Stimulated activated CD8-positive, alpha-beta memory T cell treated with anti-CD3 and anti-CD28 coated beads, Interleukin-2, amount 100 ng/mL, for 48 hours (primary cell): Measurements from ENCODE around the gene ASIC1.

Experiments used
- DNase-seq, 2 donors: peaks; one replicate each; pipeline ENCODE4 v3.0.0-alpha.2; 2020; ENCODE audit warnings: low read depth in 2 of 2

ASIC1 gene

DNA sequence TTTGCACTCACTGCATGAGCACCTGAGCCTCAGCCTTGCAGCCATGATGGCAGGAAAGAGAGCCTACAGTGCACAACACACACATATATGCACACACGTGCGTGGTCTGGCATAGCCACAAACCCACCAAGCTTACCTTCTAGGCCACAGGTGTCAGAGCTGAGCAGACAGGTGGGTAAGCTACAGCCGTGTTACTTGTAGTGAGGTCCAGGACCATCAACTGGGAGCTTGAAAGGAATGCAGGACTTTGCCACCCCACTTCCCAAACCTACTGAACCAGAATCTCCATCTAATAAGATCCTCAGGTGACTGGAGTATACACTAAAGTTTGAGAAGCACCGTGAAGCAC is 2.7 kb downstream of the ASIC1 start:
- no peak for DNase-seq

DNA sequence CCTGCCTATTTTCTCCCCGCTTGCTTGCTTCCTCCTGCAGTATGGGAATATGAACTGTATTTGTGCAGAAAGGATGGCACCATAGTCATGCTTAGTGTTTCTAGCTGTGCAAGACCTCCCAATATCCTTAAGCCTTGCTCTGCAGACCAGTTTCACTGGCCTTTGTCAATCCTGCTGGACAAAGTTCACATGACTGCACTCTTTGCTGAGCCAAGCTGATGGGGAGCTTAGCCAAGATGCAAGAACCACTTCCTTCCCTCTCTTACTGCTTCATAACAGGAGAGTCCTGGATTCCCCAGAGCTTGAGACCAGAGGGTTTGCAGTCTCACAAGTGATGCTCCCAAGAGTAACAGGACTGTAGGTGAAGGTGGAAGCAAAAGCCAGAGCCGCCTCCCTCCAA is 3.8 kb downstream of the ASIC1 start:
- DNase-seq: no peak

DNA sequence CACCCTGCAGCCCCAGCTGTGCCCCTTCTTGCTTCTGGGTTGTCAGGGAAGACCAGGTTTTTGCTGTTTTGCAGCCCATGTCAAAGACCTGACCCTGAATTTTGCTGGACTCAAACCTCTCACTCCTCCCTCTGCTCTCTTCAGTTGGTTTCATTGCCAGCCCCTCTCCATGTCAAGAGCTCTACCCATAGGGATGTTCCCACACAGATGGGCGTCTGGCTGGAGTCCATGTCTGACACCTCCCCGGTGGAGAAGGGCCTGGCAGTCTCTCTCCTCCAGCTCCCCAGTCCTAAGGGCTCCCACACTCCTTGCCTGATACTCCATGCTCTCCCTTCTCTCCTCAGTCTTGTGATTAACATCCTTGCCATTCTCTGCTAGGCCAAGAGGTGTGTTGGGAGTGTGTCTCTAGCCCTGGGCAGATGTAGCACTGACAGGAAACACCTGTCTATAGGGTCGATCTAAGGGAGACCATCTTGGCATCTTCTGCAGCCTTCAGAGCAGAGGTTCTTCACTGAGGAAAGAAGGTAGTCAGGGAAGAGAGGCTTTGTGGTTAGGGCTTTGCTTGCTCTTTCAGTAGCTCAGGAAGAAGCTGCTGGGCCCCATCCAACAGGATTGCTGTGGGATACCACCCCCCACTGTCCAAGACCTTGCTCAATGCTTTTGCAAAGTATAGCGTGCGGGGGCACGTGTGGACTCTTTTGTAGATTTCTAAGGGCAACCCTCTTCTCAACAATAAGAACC is 4.7 kb downstream of the ASIC1 start:
- DNase-seq: no peak

DNA sequence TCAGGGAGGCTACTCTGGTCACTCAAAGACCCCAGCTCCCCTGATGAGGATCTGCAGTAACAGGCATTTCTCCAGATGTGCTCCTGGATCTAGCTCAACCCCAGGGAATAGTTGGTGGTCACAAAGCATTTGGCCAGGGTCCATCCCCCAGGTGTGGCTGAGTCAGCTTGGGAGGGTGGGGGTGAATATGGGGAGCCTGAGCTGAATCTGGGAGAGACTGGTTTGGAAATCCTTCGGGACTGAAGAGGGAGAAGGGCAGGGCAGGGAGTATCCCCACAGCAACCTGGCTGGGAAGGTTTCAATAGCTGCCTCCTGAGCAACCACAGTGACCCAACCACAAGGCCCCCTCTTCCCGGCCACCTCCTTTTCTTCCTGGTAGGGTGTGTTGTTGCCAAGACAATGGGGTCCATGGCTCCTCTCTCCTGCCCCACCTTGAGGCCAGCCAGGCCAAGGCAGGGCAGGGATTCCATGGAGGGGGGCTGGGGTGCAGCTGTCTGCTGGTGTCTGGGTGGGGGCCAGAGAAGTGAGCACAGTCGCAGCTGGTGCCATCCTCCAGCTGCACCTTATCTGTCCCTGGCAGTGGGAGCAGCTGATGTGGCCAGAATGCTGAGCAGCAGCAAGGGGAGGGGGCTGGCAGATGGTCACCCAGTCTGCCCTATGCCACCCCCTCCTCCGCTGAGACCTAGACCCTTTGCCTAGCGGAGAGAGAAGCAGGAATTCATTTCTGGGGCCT is 5.5 kb downstream of the ASIC1 start:
- DNase-seq: no peak

DNA sequence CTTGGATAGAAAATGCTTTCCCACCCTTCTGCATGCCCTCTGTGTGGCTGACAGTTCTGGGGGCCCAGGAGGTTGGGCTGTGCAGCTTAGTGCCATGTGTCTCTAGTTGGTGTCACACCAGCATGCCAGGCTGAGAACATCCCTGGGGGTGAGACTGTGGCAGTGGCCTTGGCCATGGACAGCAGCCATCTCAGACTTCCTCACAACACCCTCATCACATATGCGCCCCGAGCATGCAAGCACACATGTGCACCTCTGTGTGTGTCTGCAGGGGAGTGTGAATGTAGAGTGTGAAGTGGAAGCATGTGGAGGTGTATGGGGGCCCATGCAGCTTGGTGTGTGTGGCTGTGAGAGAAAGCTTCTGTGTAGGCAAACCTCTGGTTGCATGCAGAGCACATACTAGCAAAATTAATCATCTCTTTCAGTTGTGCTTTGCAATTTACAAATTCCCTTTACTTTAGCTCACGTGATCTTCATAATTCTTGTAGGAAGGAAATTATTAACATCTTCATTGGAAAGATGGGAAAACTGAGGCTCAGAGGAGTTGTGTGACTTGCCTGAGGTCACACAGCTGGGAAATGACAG is 8.4 kb downstream of the ASIC1 start:
- no peak for DNase-seq

DNA sequence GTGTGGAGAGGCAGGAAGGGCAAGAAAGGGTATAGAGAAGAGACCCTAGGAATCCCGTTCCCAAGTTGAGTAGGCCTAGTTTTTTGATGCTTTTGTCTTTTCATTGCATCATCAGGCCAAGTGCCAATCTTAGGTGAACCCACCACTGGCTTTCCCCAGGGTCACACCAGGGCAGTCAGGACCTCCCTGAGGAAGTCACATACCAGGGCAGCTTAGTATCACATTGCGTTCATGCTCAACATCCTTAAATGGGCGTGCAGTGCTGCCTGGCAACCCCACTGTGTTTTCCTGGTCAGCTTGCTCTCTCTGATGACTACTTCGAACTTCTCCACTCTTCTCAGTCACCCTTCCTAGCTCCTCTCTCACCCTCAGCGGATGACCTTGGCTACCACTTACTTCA is 9.0 kb downstream of the ASIC1 start:
- no peak for DNase-seq

DNA sequence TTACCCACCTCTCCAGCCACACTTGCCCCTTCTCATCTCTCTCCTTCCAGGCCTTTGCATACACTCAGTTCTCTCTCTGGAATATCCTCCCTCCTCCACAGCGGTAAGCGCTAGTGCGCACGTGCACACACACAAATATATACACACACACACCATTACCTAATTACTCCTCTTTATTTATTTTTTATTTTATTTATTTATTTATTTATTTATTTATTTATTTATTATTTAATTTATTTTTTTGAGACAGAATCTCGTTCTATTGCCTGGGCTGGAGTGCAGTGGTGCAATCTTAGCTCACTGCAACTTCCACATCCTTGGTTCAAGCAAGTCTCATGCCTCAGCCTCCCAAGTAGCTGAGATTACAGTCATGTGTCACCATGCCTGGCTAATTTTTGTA is 11.7 kb downstream of the ASIC1 start:
- no peak for DNase-seq

DNA sequence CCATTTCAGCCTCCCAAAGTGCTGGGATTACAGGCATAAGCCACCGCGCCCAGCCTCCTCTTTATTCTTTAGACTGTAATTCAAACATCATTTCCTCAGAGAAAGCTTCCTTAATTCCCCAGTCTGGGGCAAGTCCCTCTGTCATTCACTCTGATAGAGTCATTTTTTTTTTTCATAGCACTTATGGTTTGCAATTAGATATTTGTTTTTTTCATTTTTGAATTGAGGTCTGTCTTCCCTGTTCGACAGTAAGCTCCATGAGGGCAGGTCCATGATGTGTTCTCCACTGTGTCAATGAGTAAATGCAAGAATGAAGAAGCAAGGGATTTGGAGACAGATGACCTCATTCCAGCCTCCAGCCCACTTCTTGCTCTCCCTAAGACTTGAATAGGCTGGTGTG is 12.1 kb downstream of the ASIC1 start:
- DNase-seq: no peak

DNA sequence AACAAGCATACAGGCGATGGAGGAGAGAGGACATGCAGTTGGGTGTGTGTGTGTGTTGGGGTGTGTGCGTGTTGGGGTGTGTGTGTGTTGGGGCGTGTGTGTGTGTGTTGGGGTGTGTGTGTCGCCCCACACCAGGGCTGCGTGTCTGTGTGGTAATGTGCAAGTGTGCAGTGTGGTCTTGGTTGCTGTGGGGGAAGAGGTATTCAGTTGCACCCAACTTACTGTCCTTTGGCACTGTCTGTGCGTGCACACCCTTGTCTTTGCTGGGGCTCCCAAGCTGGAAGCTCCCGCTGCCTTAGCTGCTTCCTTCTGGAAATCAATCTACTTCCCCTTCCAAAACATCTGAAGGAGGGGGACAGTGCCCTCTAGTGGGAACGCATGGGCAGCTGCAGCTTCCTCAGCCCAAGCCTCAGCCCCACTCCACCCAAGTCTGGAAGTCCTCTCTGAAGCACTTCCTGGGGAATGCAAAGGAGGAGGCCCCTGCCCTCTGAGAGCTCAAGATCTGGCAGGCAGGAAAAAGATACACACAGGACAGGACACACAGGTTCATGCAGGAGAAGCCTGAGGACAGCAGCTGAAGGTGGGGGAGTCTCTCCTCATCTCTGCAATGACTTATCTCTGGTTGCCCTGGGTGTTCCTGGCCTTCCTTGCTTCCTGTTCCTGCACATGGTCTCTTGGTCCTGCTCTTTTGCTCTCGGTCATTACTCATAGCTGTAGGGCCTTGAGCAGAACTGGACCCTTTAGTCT is 13.1 kb downstream of the ASIC1 start:
- peak in 1 of 2 donors; percentile 46 for DNase-seq

DNA sequence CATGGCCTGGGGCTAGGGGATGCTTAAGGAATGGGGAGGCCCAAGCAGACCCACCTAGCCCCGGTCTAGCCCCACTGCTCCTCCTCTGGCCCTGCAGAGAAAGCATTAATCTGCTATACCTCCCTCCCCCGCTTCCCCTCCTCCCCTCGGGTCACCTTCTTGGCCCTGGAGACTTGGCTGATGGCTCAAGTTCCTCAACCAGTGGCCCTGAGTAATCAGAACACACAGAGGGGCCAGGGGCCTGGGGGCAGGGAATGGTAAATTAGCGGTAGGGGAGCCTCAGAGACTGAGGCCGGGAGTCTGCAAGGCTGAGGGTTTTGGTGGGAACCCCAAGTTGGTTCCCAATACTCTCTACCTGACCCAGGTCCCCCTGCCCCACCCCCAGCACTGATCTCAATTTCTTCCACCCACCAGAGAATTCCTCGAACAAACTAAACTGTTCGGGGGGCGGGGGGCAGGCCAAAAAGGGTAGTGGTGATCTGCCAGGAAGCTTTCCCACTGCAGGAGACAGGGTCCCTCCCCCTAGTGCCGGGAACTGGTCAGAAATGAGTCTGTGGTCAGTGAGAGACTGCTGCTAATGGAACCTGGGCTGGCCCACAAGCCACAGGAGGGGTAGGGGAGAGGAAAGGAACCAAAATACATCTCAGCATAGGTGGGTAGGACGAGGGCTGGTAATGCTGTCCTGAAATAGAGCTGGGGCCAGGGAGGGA is 15.0 kb downstream of the ASIC1 start:
- DNase-seq: no peak

DNA sequence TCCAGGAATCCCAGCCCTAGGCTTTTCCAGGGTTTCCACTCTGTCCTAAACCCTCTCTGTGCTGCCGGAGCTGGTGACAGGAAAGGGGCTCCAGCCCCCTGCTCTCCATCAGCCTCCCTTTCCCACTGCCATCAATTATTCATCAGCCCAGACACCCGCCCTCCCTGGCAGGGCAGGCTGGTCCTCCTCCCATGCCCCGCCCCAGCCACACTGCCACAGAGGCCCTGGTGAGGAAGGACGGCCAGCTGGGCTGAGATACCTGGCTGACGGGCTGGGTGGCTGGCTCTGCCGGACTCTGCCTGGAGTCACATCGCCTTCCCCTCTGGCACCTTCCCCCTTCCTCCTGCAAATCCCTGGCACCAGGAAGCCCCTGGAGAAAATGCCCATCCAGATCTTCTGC is 15.8 kb downstream of the ASIC1 start:
- DNase-seq: no peak

DNA sequence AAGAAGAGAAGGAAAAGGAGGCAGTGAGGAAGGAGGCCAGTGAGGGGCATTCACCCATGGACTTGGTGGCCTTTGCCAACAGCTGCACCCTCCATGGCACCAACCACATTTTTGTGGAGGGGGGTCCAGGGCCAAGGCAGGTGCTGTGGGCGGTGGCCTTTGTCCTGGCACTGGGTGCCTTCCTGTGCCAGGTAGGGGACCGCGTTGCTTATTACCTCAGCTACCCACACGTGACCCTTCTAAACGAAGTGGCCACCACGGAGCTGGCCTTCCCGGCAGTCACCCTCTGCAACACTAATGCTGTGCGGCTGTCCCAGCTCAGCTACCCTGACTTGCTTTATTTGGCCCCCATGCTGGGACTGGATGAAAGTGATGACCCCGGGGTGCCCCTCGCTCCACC is 16.3 kb downstream of the ASIC1 start:
- DNase-seq: no peak

DNA sequence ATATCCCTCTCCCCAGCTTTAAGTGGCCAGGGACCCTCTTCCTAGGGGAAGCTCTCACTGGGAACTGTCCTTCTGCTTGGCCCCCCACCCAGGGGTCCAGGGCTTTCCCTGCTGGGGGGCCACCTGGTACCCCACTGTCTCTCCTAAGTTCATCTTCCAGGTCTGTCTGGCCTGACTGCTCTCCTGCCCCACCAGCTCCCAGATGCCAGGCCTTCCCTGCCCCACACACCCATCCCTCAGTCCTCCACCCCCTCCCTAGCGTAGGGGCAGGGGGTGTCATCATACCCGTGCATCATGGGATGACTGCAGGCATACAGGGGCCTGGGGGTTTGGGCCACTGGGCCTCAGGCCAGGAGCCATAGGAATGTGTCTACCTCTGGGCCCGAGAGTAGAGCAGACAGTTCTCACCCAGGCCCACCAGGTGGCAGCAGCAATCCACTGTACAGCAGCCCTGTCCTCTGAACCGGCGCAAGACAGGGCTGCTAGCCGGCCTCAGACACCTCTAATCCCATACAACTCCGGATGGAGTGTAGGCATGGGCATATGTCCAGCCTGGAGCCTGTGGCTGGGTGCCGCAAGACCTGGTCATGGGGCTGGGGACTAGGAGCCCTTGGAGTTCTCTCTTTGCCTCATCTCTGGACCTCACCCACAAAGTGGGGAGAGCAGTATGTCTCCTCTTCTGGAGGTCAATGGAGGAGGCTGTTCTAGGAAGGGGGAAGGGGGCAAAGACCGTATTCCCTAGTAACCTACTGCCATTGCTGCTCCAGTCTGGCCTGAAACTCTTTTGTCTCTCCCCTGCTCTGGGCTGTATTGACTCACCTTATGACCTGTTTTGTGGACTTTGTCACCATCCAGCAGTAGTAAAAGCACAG is 17.8 kb downstream of the ASIC1 start:
- peak; percentile 67 to 73 for DNase-seq

DNA sequence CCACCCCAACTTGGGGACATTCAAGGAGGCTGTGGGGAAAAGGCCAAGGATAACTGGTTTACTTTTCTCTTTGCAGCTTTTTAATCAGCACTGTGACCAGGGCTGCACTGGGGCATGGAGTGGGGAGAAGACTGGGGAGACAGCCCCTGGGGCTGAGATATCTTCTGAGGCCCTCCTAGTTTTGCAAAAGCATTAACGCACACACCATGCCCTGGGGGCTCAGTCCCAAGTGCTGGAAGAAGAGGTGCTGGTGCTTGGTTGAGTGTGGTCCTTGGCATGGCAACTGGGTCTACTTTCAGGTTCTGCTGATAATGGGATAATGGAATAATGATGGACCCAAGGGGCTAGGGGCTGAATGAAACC is 18.4 kb downstream of the ASIC1 start:
- DNase-seq: no peak

DNA sequence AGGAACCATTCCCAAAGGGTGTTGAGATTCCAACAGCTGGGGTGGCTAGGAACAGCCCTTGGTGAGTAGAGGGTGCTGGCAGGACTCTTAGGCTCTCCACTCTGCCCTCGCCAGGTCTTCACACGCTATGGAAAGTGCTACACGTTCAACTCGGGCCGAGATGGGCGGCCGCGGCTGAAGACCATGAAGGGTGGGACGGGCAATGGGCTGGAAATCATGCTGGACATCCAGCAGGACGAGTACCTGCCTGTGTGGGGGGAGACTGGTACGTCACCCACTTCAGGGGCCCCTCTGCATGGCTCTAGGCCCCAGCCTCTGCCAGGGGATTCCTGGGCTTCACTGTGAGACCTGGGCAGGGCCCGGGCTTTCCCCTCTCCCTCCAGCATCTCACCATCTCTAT is 19.7 kb downstream of the ASIC1 start:
- no peak for DNase-seq

DNA sequence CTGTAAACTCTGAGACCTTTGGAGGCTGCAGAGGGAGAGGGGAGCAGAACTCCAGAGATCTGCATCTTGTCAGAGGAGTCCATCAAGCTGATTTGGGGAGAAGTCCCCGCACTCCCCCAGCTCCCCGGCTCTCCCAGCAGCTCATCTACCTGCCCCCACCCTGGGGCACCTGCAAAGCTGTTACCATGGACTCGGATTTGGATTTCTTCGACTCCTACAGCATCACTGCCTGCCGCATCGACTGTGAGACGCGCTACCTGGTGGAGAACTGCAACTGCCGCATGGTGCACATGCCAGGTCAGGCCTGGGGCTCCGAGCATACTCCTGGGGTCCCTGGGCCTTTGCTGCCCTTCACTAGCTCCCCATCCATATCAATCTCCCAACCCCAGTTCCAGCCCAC is 20.9 kb downstream of the ASIC1 start:
- no peak for DNase-seq

DNA sequence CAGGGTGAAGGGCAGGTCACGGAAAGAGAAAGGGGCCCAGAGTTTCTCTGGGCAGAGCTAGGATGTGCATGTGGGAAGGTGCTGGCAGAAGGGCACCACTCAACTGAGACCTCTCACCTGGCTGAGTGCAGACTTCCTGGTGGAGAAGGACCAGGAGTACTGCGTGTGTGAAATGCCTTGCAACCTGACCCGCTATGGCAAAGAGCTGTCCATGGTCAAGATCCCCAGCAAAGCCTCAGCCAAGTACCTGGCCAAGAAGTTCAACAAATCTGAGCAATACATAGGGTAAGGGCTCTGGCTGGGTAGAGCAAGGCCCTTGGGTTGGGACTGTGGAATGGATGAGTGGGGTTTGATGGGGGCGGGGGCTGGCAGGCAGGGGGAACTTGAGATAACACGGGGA is 22.4 kb downstream of the ASIC1 start:
- DNase-seq: no peak

DNA sequence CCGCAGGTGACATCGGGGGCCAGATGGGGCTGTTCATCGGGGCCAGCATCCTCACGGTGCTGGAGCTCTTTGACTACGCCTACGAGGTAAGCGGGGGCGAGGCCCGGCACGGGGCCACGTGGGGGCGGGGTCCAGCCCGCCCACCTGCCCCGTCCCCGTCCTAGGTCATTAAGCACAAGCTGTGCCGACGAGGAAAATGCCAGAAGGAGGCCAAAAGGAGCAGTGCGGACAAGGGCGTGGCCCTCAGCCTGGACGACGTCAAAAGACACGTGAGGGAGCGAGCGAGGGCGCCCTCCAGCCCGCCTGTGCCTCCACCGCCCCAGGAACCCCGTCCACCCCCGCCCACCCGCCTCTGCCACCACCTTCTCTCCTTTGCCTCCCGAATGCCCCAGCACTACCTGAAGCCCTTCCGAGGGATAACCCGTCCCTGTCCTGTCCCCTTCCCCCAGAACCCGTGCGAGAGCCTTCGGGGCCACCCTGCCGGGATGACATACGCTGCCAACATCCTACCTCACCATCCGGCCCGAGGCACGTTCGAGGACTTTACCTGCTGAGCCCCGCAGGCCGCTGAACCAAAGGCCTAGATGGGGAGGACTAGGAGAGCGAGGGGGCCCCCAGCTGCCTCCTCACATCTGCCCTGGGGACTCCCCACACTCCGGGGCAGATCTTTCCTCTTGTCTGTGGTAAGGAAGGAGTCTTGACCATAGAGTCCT is 23.9 kb downstream of the ASIC1 start:
- no peak for DNase-seq

DNA sequence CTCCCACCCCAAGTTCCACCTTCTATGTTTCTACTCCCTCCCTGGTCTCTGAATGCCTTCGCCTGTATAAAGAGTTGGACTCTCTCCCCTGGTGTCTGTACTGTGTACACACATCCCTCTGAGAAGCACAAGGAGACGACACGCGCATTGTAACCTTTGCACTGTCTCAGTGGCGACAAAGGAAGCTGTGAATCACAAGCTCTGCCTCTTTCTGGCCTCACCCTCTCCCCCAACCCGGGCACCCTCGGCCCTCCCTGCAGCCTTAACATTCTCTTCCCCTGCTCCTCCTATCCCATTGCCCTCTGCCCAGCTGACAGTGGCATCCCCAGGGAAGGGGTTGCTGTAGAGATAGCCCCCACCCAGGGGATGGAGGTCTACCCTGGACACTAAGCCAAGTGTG is 25.2 kb downstream of the ASIC1 start:
- no peak for DNase-seq

DNA sequence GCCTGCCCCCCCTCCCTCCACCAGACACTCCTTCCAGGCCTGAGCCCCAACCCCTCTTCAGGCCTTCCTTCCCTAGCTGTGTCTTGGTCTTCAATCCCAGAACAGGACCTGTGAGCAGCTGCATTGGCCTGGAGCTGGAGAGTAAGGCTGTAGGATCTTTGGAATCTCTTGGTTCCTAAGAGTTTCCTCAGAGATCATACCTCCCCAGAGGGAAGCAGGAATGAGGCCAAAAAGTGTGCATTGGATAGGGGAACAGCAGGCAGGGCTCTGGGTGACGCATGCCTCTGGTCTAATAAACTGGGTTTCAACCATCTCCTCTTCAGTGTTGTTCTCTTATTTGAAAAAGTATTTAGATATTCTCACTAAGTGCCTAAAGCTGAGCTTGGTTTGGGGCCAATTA is 25.9 kb downstream of the ASIC1 start:
- no peak for DNase-seq
